ENCODE results near the gene LIG3.
"Not testable (repeated sequence)": the region's sequence is repeated elsewhere in the genome, so short reads cannot be mapped to it uniquely, and the experiment has no call there.

The LIG3 gene

GRCh38 chr17:35000965-35001364 lies 20.7 kb downstream of the LIG3 start:
- not testable (repeated sequence) for DNase-seq

- DNase-seq, result no peak
These were observed 21.2 kb downstream of the LIG3 start for GRCh38 chr17:35001549-35001948.

GRCh38 chr17:35002876-35003551 lies 22.7 kb downstream of the LIG3 start:
- DNase-seq, result no peak

- no peak for DNase-seq
These were observed 23.5 kb downstream of the LIG3 start for GRCh38 chr17:35003778-35004177.

- no peak for DNase-seq
These were observed 26.0 kb downstream of the LIG3 start for GRCh38 chr17:35006345-35006744.

- DNase-seq, result no peak
These were observed 26.6 kb downstream of the LIG3 start for GRCh38 chr17:35006961-35007360.

- DNase-seq, result no peak
These were observed 29.8 kb downstream of the LIG3 start for GRCh38 chr17:35010093-35010492.

GRCh38 chr17:35011671-35012216 lies 31.4 kb downstream of the LIG3 start:
- peak; percentile 72 for DNase-seq

- DNase-seq, result no peak
These were observed 36.1 kb downstream of the LIG3 start for GRCh38 chr17:35016369-35016768.

- DNase-seq, result no peak
These were observed 36.7 kb downstream of the LIG3 start for GRCh38 chr17:35017021-35017420.

- no peak for DNase-seq
These were observed 38.5 kb downstream of the LIG3 start for GRCh38 chr17:35018814-35019213.

GRCh38 chr17:35019386-35020179 lies 39.3 kb downstream of the LIG3 start:
- no peak for DNase-seq

GRCh38 chr17:35021520-35022380 lies 41.4 kb downstream of the LIG3 start:
- no peak for DNase-seq

- DNase-seq, result no peak
These were observed 42.3 kb downstream of the LIG3 start for GRCh38 chr17:35022536-35023063.

GRCh38 chr17:35023538-35023937 lies 43.2 kb downstream of the LIG3 start:
- no peak for DNase-seq

GRCh38 chr17:35025541-35025940 lies 45.2 kb downstream of the LIG3 start:
- DNase-seq, result no peak

- not testable (repeated sequence) for DNase-seq
These were observed 47.8 kb downstream of the LIG3 start for GRCh38 chr17:35028097-35028496.

GRCh38 chr17:35028531-35029262 lies 48.4 kb downstream of the LIG3 start:
- DNase-seq, result no peak

- no peak for DNase-seq
These were observed 50.5 kb downstream of the LIG3 start for GRCh38 chr17:35030780-35031179.

- no peak for DNase-seq
These were observed 58.1 kb downstream of the LIG3 start for GRCh38 chr17:35038453-35038852.

GRCh38 chr17:35041390-35041789 lies 61.1 kb downstream of the LIG3 start:
- DNase-seq, result no peak

GRCh38 chr17:35044181-35044580 lies 63.9 kb downstream of the LIG3 start:
- no peak for DNase-seq
